HL-60 (cell line): ENCODE measurements around the gene ADAMTS17.

Source experiments
- CTCF ChIP-seq: IDR thresholded peaks from one replicate; pipeline ENCODE4 v1.5.1; 2011; ENCODE audit warnings: low read length, control low read depth, inconsistent platforms; ENCODE audit not compliant: insufficient read depth
- GABPA ChIP-seq: IDR thresholded peaks from 2 replicates; pipeline ENCODE4 v1.6.1; 2012; ENCODE audit warnings: low read depth
- POLR2AphosphoS5 ChIP-seq: IDR thresholded peaks from 2 replicates; pipeline ENCODE4 v1.6.1; 2012; ENCODE audit warnings: low read depth
- REST ChIP-seq: IDR thresholded peaks from 2 replicates; pipeline ENCODE4 v1.6.1; 2012; ENCODE audit warnings: low read depth; ENCODE audit not compliant: insufficient replicate concordance
- SPI1 ChIP-seq: IDR thresholded peaks from 2 replicates; pipeline ENCODE4 v1.6.1; 2012; ENCODE audit warnings: low read depth, mild to moderate bottlenecking, borderline replicate concordance

GRCh38 chr15:100049483-100049882, 292.3 kb downstream of the ADAMTS17 start:
- TF ChIP-seq CTCF (no peak), POLR2AphosphoS5 (no peak), SPI1 (no peak), GABPA (no peak), REST (no peak)
